A673 (cell line): ENCODE data around the gene MYPOP.

ENCODE experiments used
- EZH2 ChIP-seq: fragments of 200-600 bp; sonication (generic); IDR thresholded peaks from 2 replicates; pipeline ENCODE4 v1.6.1; 2017; ENCODE audit warnings: borderline replicate concordance, low read depth, mild to moderate bottlenecking, mixed read lengths, antibody characterized with exemption, low read length; ENCODE audit not compliant: poor library complexity, severe bottlenecking
- TF ChIP-seq, protein P1 (sequence below): fragments of 300-800, 200-600 bp; sonication (generic); conservative IDR thresholded peaks from 2 replicates; pipeline ENCODE4 v1.5.1; 2017; ENCODE audit warnings: low read depth, mild to moderate bottlenecking, antibody characterized with exemption, low read length, moderate library complexity, mixed read lengths

DNA sequence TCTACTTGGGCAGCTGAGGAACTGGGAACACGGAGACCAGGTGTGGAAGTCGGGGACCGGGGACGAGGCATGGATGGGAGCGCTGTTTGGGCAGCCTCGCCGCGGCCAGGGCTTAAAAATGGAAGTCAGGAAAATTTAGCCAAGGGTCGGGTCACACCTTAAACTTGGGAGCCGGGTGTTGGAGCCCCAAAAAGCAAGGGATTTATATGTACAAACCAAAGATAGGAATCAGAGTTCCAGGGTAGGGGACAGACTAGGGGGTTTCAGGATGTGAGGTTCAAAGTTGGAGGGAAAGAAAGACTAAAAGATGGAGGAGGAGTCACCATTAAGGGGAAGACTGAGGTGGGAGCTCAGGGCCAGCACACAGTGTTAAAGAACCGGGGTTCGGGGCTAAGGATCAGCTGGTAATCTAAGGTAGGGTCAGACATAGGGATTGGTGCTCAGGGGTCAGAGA, 37.8 kb downstream of the MYPOP start:
- TF ChIP-seq, protein P1, sequence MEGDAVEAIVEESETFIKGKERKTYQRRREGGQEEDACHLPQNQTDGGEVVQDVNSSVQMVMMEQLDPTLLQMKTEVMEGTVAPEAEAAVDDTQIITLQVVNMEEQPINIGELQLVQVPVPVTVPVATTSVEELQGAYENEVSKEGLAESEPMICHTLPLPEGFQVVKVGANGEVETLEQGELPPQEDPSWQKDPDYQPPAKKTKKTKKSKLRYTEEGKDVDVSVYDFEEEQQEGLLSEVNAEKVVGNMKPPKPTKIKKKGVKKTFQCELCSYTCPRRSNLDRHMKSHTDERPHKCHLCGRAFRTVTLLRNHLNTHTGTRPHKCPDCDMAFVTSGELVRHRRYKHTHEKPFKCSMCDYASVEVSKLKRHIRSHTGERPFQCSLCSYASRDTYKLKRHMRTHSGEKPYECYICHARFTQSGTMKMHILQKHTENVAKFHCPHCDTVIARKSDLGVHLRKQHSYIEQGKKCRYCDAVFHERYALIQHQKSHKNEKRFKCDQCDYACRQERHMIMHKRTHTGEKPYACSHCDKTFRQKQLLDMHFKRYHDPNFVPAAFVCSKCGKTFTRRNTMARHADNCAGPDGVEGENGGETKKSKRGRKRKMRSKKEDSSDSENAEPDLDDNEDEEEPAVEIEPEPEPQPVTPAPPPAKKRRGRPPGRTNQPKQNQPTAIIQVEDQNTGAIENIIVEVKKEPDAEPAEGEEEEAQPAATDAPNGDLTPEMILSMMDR = no peak
- TF ChIP-seq EZH2 = no peak
